Stimulated activated CD4-positive, alpha-beta T cell treated with anti-CD3 and anti-CD28 coated beads, Interleukin-15, amount 100 ng/mL, for 24 hours (primary cell): ENCODE data around the gene IFI27L2.

Source experiments
- DNase-seq: peaks from one replicate; pipeline ENCODE4 v3.0.0-alpha.2; 2020

IFI27L2 gene

GRCh38 chr14:94145902-94146527, 16.6 kb upstream of the IFI27L2 start:
- no peak for DNase-seq

- DNase-seq: no peak
Observed at GRCh38 chr14:94144765-94145164, 15.4 kb upstream of the IFI27L2 start.

- DNase-seq: no peak
Observed at GRCh38 chr14:94143711-94144110, 14.3 kb upstream of the IFI27L2 start.

- DNase-seq: no peak
Observed at GRCh38 chr14:94143239-94143638, 13.8 kb upstream of the IFI27L2 start.

GRCh38 chr14:94142836-94143235, 13.4 kb upstream of the IFI27L2 start:
- DNase-seq: no peak

GRCh38 chr14:94142247-94142646, 12.8 kb upstream of the IFI27L2 start:
- no peak for DNase-seq

GRCh38 chr14:94139421-94139820, 10.0 kb upstream of the IFI27L2 start:
- no peak for DNase-seq

GRCh38 chr14:94139006-94139405, 9.6 kb upstream of the IFI27L2 start:
- DNase-seq: no peak

GRCh38 chr14:94138251-94138650, 8.8 kb upstream of the IFI27L2 start:
- DNase-seq: no peak

- DNase-seq: peak; percentile 91
Observed at GRCh38 chr14:94136575-94137331, 7.3 kb upstream of the IFI27L2 start.

GRCh38 chr14:94135476-94135875, 6.1 kb upstream of the IFI27L2 start:
- DNase-seq: no peak

- DNase-seq: peak; percentile 68
Observed at GRCh38 chr14:94132285-94132887, 3.0 kb upstream of the IFI27L2 start.

GRCh38 chr14:94129758-94130414, 482 bp upstream of the IFI27L2 start:
- peak; percentile 55 for DNase-seq

- no peak for DNase-seq
Observed at GRCh38 chr14:94128216-94128839, 1.1 kb downstream of the IFI27L2 start.

- DNase-seq: no peak
Observed at GRCh38 chr14:94127330-94127729, 2.1 kb downstream of the IFI27L2 start.

GRCh38 chr14:94126800-94127199, 2.6 kb downstream of the IFI27L2 start:
- DNase-seq: no peak

- no peak for DNase-seq
Observed at GRCh38 chr14:94126419-94126677, 3.1 kb downstream of the IFI27L2 start.

GRCh38 chr14:94125659-94126418, 3.6 kb downstream of the IFI27L2 start:
- DNase-seq: no peak

- no peak for DNase-seq
Observed at GRCh38 chr14:94124582-94125377, 4.6 kb downstream of the IFI27L2 start.

GRCh38 chr14:94123868-94124267, 5.5 kb downstream of the IFI27L2 start:
- no peak for DNase-seq

GRCh38 chr14:94123296-94123695, 6.1 kb downstream of the IFI27L2 start:
- no peak for DNase-seq

- no peak for DNase-seq
Observed at GRCh38 chr14:94122438-94122837, 7.0 kb downstream of the IFI27L2 start.
